GM19239 (cell line): ENCODE measurements around the gene CNOT3.
"Not testable (repeated sequence)": the region's sequence is repeated elsewhere in the genome, so short reads cannot be mapped to it uniquely, and the experiment has no call there.

Experiments
- DNase-seq: peaks from one replicate; pipeline ENCODE4 v3.0.0; 2011; ENCODE audit warnings: low spot score; ENCODE audit not compliant: insufficient read length
- FAIRE-seq: peaks from 2 replicates; lab custom pipeline; 2011; peaks lifted over from hg19 to GRCh38; lab: Jason Lieb, UNC

The CNOT3 gene

DNA sequence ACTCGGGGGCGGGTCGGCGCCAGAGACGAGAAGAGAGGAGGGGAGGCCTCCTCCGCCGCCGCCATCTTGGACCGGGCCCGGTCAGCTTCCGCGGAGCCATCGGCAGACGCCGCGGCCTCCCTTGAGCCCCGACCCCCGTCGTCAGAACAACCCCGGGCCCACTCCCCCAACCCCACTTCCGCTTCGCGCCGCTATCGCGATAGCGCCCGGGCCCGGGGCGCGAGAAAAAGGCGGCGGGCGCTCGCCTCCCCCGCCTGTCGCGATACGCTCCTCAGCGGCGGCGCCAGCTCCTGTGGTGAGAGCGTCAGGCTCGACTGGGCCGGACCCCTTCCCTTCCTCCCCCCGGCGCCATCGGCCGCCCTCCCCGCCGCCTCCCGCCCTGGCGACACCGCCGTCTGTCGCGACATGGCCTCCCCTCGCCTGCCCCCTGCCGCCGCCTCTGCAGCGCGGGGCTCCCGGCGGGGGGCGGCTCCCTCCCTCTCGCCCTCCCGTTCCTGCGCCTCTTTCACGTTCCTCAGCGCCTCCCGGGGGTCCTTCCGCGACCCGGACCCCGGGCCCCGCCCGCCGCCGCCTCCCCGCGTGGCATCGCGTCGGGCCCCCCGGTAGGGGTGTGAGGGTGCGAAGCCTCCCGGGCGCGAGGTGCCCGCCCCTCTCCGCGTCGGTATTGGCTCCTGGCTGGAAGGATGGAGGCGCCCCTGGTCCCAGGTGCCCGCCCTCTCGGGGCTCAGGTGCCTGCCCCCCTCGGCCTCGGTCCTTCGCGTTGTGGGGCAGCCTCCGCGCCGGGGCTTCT lies at the start of gene CNOT3:
Gene CNOT3, plus strand, starts transcription at position 64 of the 790 bp plus-strand sequence. CDS start 5,217 bp downstream, outside the sequence.
- FAIRE-seq = no peak
- no peak for DNase-seq

DNA sequence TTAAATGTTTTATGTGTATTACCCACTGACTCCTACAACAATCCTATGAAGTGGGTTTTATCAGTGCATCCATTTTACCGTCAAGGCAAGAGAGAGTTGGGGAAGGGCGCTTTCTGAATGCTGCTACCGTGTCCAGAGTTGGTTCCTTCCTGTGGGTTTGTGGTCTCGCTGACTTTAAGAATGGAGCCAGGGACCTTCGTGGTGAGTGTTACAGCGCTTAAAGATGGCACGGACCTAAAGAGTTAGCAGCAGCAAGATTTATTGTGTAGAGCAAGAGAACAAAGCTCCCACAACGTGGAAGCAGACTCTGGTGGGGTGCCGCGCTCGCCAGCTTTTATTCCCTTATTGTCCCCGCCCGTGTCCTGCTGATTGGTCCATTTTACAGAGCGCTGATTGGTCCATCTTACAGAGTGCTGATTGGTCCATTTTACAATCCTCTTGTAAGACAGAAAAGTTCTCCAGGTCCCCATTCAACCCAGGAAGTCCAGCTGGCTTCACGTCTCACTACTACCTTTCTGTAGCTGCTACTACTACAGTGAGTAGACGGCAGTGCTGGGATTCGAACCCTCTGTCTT lies 43.0 kb upstream of the CNOT3 start:
- DNase-seq (no peak), FAIRE-seq (no peak)

DNA sequence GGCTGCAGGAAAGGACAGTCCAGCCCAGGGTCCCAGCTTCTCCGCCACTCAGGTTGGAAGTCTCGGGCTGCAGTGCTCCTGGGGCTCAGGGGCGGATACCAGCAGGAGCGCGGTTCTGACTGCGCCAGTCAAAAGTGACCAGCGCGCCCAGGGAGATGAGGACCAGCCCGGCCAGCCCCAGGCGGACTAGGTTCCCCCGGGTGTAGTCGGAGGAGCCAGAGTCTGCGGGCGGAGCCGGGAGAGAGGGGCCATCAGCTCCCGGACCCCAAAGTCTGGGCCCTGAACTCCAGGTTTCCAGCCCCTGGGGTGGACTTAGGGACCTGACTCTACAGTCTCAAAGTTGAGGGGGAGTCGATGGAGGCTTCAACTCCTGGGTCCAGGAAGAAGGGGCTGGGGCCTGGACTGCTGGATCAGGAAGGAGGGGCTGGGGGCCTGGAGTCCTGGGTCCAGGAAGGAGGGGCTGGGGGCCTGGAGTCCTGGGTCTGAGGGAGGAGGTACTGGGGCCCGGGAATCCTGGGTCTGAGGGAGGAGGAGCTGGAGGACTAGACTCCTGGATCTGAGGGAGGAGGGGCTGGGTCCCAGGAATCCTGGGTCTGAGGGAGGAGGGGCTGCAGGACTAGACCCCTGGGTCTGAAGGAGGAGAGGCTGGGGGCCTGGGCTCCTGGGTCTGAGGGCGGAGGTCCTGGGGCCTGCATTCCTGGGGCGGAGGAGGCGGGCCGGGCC lies 42.3 kb upstream of the CNOT3 start:
- no peak for FAIRE-seq

DNA sequence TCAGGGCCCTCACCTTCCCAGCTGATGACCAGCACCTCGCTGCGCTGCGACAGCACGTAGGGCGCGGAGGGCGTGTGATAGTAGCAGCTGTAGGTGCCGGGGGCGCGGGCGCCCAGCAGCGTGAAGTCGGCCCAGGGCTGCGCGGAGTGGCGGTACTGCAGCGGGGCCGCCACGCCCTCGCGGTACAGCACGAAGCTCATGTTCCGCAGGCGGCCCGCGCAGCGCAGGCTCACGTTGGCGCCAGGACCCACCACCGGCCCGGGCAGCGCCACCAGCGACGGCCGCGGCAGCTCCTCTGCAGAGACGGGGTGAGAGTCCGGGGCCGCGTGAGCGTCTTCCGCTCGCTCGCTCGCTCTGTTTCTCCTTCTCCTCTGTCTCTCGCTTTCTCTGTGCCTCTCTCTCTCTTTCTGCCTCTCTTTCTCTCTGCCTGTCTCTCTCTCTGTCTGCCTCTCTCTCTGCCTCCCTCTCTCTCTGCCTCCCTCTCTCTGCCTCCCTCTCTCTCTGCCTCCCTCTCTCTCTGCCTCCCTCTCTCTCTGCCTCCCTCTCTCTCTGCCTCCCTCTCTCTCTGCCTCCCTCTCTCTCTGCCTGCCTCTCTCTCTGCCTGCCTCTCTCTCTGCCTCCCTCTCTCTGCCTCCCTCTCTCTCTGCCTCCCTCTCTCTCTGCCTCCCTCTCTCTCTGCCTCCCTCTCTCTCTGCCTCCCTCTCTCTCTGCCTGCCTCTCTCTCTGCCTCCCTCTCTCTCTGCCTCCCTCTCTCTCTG lies 41.5 kb upstream of the CNOT3 start:
- peak; percentile 44 for DNase-seq

More for the DNA sequence above, 42.3 kb upstream of the CNOT3 start:
- DNase-seq = no peak

DNA sequence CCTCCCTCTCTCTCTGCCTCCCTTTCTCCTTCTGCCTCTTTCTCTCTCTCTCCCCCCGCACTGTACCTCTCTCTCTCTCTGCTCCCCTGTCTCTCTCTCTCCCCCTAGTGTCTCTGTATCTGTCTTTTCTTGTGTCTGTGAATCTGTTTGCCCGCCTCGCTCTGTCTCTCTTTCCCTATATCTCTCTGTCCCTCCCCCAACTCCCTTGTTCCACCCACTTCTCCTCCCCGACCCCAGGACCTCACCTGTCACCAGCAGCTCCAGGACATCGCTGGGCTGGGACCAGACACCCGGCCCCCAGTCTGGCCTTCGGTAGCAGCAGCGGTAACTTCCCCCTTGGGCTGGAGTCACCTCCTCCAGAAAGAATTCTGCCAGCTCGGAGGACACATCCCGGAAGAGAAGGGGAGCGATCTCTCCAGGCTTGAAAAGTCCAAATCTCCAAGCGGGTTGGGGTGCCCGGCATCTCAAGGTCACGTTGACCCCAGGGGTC lies 40.9 kb upstream of the CNOT3 start:
- FAIRE-seq (no peak), DNase-seq (no peak)

More for the DNA sequence above, 41.5 kb upstream of the CNOT3 start:
- not testable (repeated sequence) for FAIRE-seq

DNA sequence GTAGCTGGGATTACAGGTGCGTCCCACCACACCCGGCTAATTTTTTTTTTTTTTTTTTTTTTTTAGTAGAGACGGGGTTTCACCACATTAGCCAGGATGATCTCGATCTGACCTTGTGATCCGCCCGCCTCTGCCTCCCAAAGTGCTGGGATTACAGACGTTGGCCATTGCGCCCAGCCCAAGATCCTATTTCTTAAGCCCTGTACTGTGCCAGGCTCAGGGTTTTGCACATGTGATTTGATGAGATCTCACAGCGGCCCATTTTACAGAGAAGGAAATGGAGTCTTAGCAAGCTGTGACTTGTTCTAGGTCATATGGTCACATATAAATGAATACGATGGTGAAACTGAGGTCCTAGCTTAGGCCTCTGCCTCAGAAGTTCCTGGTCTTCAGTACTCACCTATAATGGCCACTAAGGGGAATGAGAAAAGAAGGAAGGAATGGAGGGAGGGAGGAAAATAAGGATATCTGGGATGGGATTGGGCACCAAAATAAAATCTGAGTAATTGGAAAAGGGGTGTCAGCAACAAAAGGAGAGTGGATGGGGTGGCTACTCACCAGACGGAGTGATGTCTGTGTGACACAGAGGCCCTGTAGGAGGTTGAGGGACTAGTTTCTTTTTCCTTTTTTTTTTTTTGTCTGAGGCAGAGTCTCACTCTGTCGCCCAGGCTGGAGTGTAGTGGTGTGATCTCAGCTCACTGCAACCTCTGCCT lies 38.2 kb upstream of the CNOT3 start:
- DNase-seq = no peak
- FAIRE-seq = no peak

DNA sequence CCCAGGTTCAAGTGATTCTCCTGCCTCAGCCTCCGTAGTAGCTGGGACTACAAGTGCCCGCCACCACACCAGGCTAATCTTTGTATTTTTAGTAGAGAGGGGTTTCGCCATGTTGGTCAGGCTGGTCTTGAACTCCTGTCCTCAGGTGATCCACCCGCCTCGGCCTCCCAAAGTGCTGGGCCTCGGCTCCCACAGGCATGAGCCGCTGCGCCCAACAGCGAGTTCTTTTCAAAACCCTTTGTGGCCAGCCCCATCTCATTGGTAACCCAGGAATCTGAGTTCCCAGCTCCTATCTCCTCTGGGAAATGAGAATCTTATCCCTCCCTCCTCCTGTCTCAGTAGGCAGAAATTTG lies 37.7 kb upstream of the CNOT3 start:
- not testable (repeated sequence) for FAIRE-seq, DNase-seq

DNA sequence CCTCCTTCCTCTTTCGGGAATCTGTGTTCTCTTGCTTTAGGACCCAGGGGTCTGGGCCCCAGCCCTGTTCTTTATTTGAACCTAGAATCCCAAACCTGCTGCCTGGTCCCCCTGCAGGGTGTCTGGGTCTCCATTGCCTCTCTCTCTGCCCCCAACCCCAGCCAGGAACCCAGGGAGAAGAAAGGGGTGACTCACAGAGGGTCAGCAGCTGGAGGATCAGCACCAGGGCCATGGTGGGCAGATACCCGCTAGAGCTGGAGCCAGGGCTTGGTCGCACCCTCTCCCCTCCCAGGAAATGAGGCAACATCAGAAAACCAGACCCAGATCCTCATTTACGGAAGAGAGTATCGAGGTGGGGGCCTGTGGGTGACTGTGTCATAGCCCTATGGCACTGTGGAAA lies 37.0 kb upstream of the CNOT3 start, which contains the start of gene OSCAR:
Gene OSCAR, minus strand, starts transcription at position 243 of the 400 bp plus-strand sequence. Its CDS starts 11 bp downstream, at position 232.
- no peak for FAIRE-seq
- DNase-seq = no peak

DNA sequence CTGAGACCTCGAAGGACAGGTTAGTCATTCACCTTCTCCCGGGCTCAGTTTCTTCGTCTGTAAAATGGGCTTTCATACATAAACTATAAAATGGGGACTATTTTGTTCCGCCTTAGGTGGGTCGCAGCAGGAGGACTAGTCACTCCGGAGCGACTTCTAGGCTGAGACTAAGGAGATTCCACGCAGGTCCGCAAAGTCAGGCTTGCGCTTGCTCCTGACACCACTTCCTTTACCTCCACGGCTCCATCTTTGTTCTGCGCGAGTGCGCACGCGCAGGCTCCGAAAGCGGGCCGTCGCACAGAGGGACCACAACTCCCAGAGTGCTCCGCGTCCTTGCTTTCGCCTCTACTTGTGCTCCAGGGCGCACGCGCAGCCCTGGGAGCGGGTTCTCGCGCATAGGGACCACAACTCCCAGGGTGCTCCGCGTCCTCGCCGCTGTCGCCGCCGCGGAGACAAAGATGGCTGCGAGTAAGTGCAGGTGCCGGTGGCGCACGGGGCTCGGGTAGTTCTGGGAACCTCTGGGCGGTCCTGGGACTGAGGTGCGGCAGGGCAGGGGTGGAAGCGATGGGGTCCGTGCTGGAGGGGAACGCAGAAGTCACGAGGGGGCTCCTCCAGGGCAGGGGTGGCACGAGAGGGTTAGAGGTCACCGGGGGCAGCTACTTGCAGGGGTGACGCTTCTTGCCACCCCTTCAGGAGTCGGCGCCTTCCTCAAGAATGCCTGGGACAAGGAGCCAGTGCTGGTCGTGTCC lies 35.0 kb upstream of the CNOT3 start, which contains the start of gene NDUFA3:
Gene NDUFA3, plus strand, starts transcription at position 435 of the 749 bp plus-strand sequence. Its CDS starts 24 bp downstream, at position 459.
- DNase-seq = peak; percentile 100
- peak; percentile 97 for FAIRE-seq

DNA sequence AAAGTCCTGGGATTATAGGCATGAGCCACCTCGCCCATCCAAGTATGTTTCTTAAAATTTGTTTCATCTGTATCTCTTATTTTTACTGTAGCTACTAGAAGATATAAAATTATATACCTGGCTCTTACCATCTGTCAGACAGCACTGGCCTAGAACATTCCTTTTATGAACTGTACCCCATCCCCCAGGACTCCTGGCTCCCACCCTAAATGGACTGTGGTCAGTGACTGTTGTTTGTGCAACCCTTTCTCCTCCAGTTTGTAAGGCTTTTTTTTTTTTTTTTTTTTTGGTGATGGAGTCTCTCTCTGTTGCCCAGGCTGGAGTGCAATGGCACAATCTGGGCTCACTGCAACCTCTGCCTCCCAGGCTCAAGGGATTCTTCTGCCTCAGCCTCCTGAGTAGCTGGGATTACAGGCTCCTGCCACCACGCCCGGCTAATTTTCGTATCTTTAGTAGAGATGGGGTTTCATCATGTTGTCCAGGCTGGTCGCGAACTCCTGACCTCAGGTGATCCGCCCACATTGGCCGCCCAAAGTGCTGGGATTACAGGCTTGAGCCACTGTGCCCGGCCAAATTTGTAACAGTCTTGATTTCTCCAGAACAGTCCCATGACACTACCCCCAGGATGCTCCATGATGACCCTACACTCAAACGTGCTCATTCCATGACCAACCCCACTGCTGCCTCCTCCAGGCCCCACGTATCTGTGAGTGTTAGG lies 32.4 kb upstream of the CNOT3 start:
- DNase-seq (no peak), FAIRE-seq (no peak)

DNA sequence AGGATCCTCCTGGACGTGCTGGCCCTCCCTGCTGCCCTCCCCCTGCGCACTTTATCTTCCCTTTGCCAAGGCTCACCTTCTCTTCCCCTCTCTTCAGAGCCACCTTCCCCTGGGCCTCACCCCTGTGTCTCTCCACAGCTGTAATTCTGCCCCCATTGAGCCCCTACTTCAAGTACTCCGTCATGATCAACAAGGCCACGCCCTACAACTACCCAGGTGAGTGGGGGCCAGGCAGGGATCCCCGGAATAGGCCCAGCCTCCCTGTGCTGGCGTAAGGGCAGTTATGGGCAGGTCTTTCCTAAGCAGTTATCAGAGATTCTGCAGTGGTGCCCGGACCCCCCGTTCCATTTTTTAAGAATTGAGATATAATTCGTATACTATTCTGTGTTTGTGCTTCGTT lies 31.8 kb upstream of the CNOT3 start:
- FAIRE-seq = no peak

DNA sequence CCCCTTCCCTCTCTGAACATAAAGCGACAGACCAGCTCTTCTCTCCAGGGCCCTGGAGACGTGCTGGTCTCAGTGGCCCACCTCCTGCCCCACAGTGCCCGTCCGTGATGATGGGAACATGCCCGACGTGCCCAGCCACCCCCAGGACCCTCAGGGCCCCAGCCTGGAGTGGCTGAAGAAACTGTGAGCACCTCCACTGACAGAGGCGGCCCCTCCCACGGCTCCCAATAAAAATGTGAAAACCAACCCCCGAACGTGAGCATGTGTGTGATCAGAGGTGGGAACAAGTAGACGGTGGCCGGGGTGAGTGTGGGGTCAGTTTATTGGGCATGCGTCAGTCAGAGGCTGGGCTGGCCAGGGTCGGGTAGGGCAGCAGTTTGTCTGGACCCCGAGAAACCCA lies 30.8 kb upstream of the CNOT3 start:
- FAIRE-seq (no peak), DNase-seq (no peak)

More for the DNA sequence above, 31.8 kb upstream of the CNOT3 start:
- DNase-seq = no peak

DNA sequence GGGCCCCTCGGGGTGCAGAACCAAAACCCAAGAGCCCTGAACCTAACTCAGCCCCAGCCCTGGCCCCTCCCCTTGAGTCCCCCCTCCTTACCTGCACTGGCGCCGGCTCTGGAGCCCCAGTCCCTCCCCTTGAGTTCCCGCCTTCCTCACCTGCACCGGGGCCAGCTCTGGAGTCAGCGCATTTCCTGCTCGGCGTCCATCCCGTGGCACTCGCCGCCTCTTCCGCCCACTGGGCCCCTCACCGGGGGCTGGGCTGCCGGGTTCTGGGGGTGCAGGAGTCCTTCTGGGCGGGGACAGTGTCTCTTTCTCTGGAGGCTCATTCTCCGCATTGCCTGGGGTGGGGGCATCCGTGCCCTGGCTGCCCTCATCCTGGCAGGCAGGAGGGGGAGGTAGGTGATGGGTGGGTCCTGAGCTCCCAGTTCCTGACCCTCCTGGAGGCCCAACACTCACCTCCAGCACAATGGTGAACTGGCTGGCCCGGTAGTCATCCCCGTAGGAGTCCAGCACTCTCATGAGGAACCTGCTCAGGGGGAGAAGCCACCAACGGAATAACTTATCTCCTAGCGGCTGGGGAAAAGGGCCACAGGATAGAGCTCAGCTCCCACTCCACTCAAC lies 29.6 kb upstream of the CNOT3 start:
- DNase-seq = no peak
- FAIRE-seq = no peak

DNA sequence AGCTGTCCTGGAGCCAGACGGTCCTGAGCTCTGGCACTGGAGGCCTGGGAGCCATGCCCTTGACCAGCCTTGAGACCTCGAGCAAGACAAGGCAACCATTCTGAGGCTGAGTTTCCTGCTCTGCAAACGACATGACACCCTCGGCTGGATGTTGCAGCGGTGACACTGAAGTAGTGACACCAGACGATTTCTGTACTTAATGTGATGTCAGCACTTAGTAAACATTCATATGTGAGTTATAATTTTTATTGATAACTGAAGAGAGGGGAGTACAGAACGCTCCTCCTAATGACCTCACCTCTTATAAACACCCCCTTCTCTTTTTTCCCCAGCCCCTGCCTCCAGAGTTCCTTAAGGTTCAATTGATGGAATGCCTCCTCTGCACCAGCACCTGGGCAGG lies 29.1 kb upstream of the CNOT3 start:
- DNase-seq = no peak
- FAIRE-seq = no peak

DNA sequence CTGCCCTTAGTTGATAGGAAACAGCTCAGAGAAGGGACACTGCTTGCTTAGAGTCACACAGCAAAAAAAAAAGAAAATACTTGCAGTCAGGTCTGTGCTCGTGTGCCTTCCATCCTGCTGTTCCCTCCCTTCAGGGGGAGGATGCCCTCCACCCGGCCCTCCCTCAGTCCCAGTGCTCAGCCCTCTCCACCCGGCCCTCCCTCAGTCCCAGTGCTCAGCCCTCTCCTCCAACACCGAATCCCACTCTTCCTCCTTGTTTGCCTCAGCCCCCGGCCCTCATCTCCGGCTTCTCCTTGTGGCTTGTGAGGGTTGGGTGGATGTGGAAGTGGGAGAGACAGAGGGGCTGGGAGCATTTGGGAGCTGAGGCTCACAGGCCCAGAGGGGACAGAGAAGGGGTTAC lies 27.9 kb upstream of the CNOT3 start:
- no peak for FAIRE-seq
- no peak for DNase-seq

DNA sequence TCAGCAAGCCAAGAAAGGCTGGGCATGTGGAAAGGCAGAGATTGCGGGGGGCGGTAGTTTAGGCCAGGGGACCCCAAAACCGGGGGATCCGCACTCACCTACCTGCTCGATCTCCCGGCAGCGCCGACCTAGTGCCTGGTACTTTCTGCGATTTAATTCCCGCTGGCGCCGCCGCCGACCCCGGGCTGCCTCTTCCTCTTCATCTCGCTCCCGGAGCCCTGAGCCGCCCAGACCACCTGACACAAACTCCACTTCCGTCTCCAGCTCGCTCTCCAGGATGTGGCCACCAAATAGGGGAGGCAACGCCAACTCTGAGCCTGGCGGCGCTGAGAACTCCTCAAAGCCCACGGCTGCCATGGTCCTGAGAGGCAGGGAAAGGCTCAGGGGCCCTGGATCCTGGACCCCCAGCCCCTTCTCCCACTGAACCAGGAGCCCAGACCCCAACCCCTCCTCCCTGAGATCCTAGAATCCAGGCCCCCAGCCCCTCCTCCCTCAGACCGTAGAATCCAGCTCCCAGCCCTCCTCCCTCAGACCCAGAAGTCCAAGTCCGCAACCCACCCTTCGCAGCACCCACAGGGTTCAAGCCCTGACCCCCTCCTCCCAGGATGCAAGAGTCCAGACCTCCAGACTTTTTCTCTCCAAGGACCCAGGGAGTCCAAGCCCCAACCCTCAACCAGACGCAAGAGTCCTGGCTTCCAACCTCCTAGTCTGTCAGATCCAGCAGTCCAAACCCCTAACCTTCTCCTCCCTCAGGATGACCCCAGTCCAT lies 23.0 kb upstream of the CNOT3 start:
- peak; percentile 52 for DNase-seq
- peak; percentile 78 for FAIRE-seq
